Measurements from ENCODE around the gene PI4KA.
"Not testable (repeated sequence)": the region's sequence is repeated elsewhere in the genome, so short reads cannot be mapped to it uniquely, and the experiment has no call there.

DNA sequence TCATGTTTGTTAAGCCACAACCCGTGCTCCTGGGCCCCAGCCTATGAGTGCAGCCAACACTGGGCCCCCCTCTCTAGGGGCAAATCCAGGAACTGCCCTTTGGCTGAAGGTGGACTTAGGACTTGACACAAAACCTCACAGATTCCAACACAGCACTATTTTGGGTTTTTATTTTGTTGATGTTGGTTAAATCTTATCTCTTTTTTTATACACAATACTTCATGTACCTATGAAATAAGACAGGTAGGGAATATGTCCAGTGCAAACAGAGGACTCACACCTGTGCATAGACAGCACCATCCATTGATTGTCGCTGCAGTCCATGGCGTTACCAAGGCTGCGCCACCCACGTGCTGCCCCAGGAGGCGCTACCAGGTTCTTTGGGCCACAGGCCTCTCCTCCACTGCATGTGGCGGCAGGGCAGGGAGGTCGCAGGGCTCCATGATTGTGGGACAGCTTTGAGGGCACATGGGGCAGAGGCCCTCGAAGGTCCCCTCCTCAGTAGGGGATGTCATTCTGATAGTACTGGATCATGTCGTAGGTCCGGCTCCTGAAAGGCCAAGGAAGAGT lies 151.0 kb downstream of the PI4KA start:
- TF ChIP-seq, protein P1, sequence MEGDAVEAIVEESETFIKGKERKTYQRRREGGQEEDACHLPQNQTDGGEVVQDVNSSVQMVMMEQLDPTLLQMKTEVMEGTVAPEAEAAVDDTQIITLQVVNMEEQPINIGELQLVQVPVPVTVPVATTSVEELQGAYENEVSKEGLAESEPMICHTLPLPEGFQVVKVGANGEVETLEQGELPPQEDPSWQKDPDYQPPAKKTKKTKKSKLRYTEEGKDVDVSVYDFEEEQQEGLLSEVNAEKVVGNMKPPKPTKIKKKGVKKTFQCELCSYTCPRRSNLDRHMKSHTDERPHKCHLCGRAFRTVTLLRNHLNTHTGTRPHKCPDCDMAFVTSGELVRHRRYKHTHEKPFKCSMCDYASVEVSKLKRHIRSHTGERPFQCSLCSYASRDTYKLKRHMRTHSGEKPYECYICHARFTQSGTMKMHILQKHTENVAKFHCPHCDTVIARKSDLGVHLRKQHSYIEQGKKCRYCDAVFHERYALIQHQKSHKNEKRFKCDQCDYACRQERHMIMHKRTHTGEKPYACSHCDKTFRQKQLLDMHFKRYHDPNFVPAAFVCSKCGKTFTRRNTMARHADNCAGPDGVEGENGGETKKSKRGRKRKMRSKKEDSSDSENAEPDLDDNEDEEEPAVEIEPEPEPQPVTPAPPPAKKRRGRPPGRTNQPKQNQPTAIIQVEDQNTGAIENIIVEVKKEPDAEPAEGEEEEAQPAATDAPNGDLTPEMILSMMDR (IDR thresholded peaks at IDR 0.05), result not testable (repeated sequence)
- TF ChIP-seq EZH2 (IDR thresholded peaks at IDR 0.05), result not testable (repeated sequence)

Data from neural progenitor cell (in vitro differentiated cells).